ENCODE results near the gene CCDC190.
"Not testable (repeated sequence)": the region's sequence is repeated elsewhere in the genome, so short reads cannot be mapped to it uniquely, and the experiment has no call there.

- not testable (repeated sequence) for TF ChIP-seq JUND (IDR thresholded peaks at IDR 0.05); CTCF (IDR thresholded peaks at IDR 0.05); RAD21 (IDR thresholded peaks at IDR 0.05; ENCODE audit: low read length); USF2 (IDR thresholded peaks at IDR 0.05; ENCODE audit: borderline replicate concordance, low read depth, low read length); ELF1 (IDR thresholded peaks at IDR 0.05); USF1 (IDR thresholded peaks at IDR 0.05; ENCODE audit: borderline replicate concordance, low read depth); NRF1 (IDR thresholded peaks at IDR 0.05; ENCODE audit: low read depth, low read length); YY1 (IDR thresholded peaks at IDR 0.05; ENCODE audit: low read depth); POLR2AphosphoS5 (IDR thresholded peaks at IDR 0.05; ENCODE audit: low read depth, low read length); TEAD4 (IDR thresholded peaks at IDR 0.05; ENCODE audit: borderline replicate concordance, insufficient read depth); PBX3 (IDR thresholded peaks at IDR 0.05)
- TF ChIP-seq, protein P1, sequence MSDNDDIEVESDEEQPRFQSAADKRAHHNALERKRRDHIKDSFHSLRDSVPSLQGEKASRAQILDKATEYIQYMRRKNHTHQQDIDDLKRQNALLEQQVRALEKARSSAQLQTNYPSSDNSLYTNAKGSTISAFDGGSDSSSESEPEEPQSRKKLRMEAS (IDR thresholded peaks at IDR 0.05; ENCODE audit: low read depth): not testable (repeated sequence)
Observed at GRCh38 chr1:162818136-162818535, 42.8 kb downstream of the CCDC190 start.

Data from SK-N-SH (cell line).